GM12865 (cell line): ENCODE results near the gene CAMKMT.

Experiments
- DNase-seq: peaks from one replicate; pipeline ENCODE4 v3.0.0; 2010; ENCODE audit warnings: low read depth
- H3K4me3 ChIP-seq: 2 replicates; pipeline ENCODE4 v1.5.1; 2011; ENCODE audit warnings: mild to moderate bottlenecking, low read depth, low read length, control low read depth
- TF ChIP-seq, protein P1 (sequence below): IDR thresholded peaks from 2 replicates; pipeline ENCODE4 v1.5.1; 2011; ENCODE audit warnings: low read length, control low read depth, low read depth, inconsistent platforms; ENCODE audit not compliant: insufficient read depth; ENCODE audit errors: missing control alignments

The CAMKMT gene

GRCh38 chr2:44771522-44771921 is 409.8 kb downstream of the CAMKMT start:
- H3K4me3 ChIP-seq, result no peak overlapping the region
- TF ChIP-seq, protein P1, sequence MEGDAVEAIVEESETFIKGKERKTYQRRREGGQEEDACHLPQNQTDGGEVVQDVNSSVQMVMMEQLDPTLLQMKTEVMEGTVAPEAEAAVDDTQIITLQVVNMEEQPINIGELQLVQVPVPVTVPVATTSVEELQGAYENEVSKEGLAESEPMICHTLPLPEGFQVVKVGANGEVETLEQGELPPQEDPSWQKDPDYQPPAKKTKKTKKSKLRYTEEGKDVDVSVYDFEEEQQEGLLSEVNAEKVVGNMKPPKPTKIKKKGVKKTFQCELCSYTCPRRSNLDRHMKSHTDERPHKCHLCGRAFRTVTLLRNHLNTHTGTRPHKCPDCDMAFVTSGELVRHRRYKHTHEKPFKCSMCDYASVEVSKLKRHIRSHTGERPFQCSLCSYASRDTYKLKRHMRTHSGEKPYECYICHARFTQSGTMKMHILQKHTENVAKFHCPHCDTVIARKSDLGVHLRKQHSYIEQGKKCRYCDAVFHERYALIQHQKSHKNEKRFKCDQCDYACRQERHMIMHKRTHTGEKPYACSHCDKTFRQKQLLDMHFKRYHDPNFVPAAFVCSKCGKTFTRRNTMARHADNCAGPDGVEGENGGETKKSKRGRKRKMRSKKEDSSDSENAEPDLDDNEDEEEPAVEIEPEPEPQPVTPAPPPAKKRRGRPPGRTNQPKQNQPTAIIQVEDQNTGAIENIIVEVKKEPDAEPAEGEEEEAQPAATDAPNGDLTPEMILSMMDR, result no peak
- DNase-seq, result no peak

- no peak for DNase-seq
- H3K4me3 ChIP-seq, result no peak overlapping the region
- TF ChIP-seq, protein P1, result no peak
Measured at GRCh38 chr2:44772131-44772530, 410.4 kb downstream of the CAMKMT start.

- DNase-seq, result no peak
- TF ChIP-seq, protein P1, result no peak
- no peak overlapping the region for H3K4me3 ChIP-seq
Measured at GRCh38 chr2:44772669-44773378, 411.1 kb downstream of the CAMKMT start.

DNA sequence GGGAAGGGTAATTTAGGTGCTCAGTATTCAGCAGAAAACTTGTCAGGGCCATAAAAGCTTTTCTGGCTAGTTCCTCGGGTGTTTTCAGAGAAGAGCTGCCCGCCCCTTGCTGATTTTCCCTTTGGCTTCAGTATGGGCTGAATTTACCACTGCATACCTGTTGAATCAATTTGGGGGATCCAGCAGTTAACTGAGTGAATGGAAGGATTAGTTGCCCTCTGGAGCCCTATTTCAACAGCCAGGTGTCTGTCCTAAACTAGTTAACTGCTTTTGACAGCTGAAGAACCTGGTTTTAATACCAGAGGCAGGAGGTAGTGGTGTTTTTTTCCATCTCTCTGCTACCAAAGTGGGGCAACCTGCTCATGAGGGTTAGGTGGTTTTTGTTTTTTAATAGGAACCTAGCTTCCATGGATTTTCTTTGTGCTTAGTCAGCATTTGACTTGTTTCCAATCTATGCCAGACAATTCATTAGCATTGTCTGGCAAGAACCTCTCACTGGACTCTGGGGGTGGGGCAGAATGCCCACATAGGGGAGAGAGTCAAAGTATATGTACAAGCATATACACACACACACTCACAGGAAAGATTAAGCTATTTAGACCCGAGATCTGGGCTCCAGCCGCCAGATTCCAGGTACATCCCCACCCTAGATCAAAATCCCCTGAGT is 413.2 kb downstream of the CAMKMT start:
- TF ChIP-seq, protein P1, result no peak
- no peak for DNase-seq
- H3K4me3 ChIP-seq, result no peak overlapping the region

DNA sequence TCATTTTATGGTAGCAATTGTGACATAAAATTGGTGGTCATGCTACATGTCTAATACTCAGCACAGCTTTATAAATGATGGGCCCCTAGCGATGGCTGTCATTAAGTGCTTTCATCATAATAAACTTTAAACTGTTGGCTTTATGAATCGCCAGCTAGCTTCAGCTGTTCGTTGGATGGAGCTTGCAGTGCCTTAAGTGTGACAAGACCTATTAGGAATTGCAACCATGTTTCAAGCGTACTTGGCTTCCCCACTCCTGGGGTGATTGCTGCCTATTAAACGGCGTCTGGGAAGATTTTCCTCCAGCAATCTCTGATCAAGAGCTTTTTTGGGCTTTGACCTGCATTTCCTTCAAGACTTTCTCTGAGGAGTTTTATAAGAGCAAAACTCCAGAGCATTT is 415.3 kb downstream of the CAMKMT start:
- no peak for DNase-seq
- H3K4me3 ChIP-seq, result no peak overlapping the region
- TF ChIP-seq, protein P1, result no peak

- no peak overlapping the region; the same call in 1 of the 2 replicates for H3K4me3 ChIP-seq
- DNase-seq, result peak; percentile 55
- TF ChIP-seq, protein P1, result no peak
Measured at GRCh38 chr2:44777537-44777936, 415.8 kb downstream of the CAMKMT start.

DNA sequence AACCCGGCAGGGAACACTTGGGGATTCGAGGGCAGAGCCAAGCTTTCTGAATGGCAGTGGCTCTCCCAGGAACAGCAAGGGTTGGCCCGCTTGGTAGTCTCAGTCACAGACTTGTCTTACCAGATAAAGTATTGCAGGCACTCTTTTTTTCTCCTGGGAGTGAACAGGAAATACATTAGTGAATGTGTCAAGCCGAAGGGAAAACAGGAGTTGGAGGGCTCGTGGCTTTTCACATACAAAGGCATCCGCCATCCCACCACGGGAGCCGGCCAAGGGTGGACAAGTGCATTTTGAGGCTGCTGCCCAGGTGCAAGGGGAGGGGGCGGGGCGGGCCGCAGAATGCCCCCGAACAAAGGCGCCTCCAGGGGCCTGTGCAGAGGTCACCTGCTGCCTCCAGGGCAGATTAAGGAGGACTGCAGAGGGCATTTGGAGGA is 416.5 kb downstream of the CAMKMT start:
- H3K4me3 ChIP-seq, result peak overlapping the region; percentile 66
- no peak for DNase-seq
- TF ChIP-seq, protein P1, result no peak
